HCT116 (cell line): ENCODE measurements around the gene LTBR. TPM values are rescaled to one million over a fixed set of nuclear protein-coding genes. Genes with fewer than 3 reads are reported as not detected.

Experiments
- ATAC-seq: fragments of 200-7000 bp; cut with Tn5 transposase; 2 replicates; pipeline ENCODE4 v1.9.1; 2020; ENCODE audit warnings: mild to moderate bottlenecking, moderate library complexity
- BruUV-seq: library from RNA; stranded (reverse); fragments of 400-500 nt; replicated peaks from 2 replicates; lab custom pipeline; 2021; lab: Mats Ljungman, UMichigan
- CTCF ChIA-PET: fragments of 300-600 bp; sonication (Branson Sonifier 250); formaldehyde crosslinking; loops from one replicate; lab custom pipeline; 2021; ENCODE audit warnings: antibody characterized with exemption; lab: Charles Lee
- POLR2A ChIA-PET: fragments of 300-600, 350-600 bp; sonication (Branson Sonifier 250); formaldehyde crosslinking; loops from one replicate; lab custom pipeline; 2021; ENCODE audit warnings: antibody characterized with exemption; lab: Charles Lee
- RAD21 ChIA-PET, 2 experiments: fragments of 300-600 bp; sonication (Branson Sonifier 250); formaldehyde crosslinking; loops; one replicate each; lab custom pipeline; 2023; ENCODE audit warnings: low total read pairs in 2 of 2; ENCODE audit not compliant: uncharacterized antibody in 2 of 2, unreplicated experiment in 2 of 2, low non-redundant PET in 1 of 2; lab: Charles Lee
- DNase-seq: peaks from one replicate; pipeline ENCODE4 v3.0.0-alpha.2; 2010; ENCODE audit warnings: low read depth, low spot score
- H2AFZ ChIP-seq: fragments of 200-600 bp; shearing (Covaris generic), sonication (generic); 2 replicates; pipeline ENCODE4 v1.6.1; 2017; ENCODE audit warnings: low read depth, mixed run types, mixed read lengths, antibody characterized with exemption, low read length; ENCODE audit not compliant: poor library complexity, severe bottlenecking
- H3K27ac ChIP-seq: 2 replicates; pipeline ENCODE4 v1.5.1; 2012; ENCODE audit warnings: low read depth, low read length
- H3K27me3 ChIP-seq: fragments of 200-600 bp; sonication (generic); 2 replicates; pipeline ENCODE4 v1.6.1; 2016; ENCODE audit warnings: mixed run types, low read length, mixed read lengths; ENCODE audit not compliant: insufficient read depth
- H3K36me3 ChIP-seq, 2 experiments: fragments of 200-500 bp in 1 of 2; fragments of 200-600 bp in 1 of 2; sonication (Bioruptor generic) in 1 of 2; sonication (generic) in 1 of 2; 2 replicates each; pipeline versions ENCODE4 v1.5.1 to v1.6.1; 2014 to 2016; ENCODE audit warnings: low read length in 2 of 2, inconsistent platforms in 1 of 2, mixed read lengths in 1 of 2, mixed run types in 1 of 2; ENCODE audit not compliant: insufficient read depth in 2 of 2, control insufficient read depth in 1 of 2
- H3K4me1 ChIP-seq, 2 experiments: fragments of 200-600 bp in 1 of 2; sonication (generic) in 1 of 2; 2 replicates each; pipeline versions ENCODE4 v1.5.1 to v1.6.1; 2012 to 2017; ENCODE audit warnings: low read length in 2 of 2, inconsistent platforms in 1 of 2, mild to moderate bottlenecking in 1 of 2, mixed read lengths in 1 of 2, mixed run types in 1 of 2, moderate library complexity in 1 of 2; ENCODE audit not compliant: insufficient read depth in 2 of 2, control insufficient read depth in 1 of 2
- H3K4me2 ChIP-seq: fragments of 200-600 bp; sonication (generic); 2 replicates; pipeline ENCODE4 v1.6.1; 2017; ENCODE audit warnings: mixed run types, low read length, mixed read lengths
- H3K4me3 ChIP-seq, 2 experiments: fragments of 200-600 bp in 1 of 2; sonication (generic) in 1 of 2; replicated peaks in 1 of 2; 2 replicates each; pipeline ENCODE4 v1.5.1; 2011 to 2016; ENCODE audit warnings: low read length in 2 of 2, control low read depth in 1 of 2, low read depth in 1 of 2, mild to moderate bottlenecking in 1 of 2, mixed read lengths in 1 of 2, mixed run types in 1 of 2
- H3K79me2 ChIP-seq: fragments of 200-600 bp; sonication (generic); 2 replicates; pipeline ENCODE4 v1.6.1; 2017; ENCODE audit warnings: mild to moderate bottlenecking, mixed run types, low read length, moderate library complexity, mixed read lengths; ENCODE audit not compliant: insufficient read depth
- H3K9ac ChIP-seq: fragments of 200-600 bp; sonication (generic); 2 replicates; pipeline ENCODE4 v1.6.1; 2016; ENCODE audit warnings: low read length, mixed read lengths
- H3K9me2 ChIP-seq: fragments of 200-600 bp; sonication (generic), shearing (Covaris generic); 2 replicates; pipeline ENCODE4 v1.6.1; 2017; ENCODE audit warnings: mixed run types, mild to moderate bottlenecking, moderate library complexity; ENCODE audit not compliant: insufficient read depth
- H3K9me3 ChIP-seq, 2 experiments: fragments of 200-500 bp in 1 of 2; fragments of 200-600 bp in 1 of 2; sonication (Bioruptor generic) in 1 of 2; sonication (generic) in 1 of 2; 2 replicates each; pipeline ENCODE4 v1.6.1; 2014 to 2017; ENCODE audit warnings: low read length in 2 of 2, mixed read lengths in 2 of 2, inconsistent platforms in 1 of 2, low read depth in 1 of 2, mild to moderate bottlenecking in 1 of 2, mixed run types in 1 of 2, moderate library complexity in 1 of 2; ENCODE audit not compliant: control insufficient read depth in 1 of 2, insufficient read depth in 1 of 2
- H4K20me1 ChIP-seq: fragments of 200-600 bp; sonication (generic), shearing (Covaris generic); 2 replicates; pipeline ENCODE4 v1.6.1; 2017; ENCODE audit warnings: mixed run types, mild to moderate bottlenecking, moderate library complexity; ENCODE audit not compliant: insufficient read depth
- ATF3 ChIP-seq: IDR thresholded peaks from 2 replicates; pipeline ENCODE4 v1.6.1; 2012
- CEBPB ChIP-seq: IDR thresholded peaks from 2 replicates; pipeline ENCODE4 v1.6.1; 2012; ENCODE audit warnings: low read depth
- ELF1 ChIP-seq: IDR thresholded peaks from 2 replicates; pipeline ENCODE4 v1.6.1; 2012; ENCODE audit warnings: low read depth, borderline replicate concordance
- FOSL1 ChIP-seq: IDR thresholded peaks from 2 replicates; pipeline ENCODE4 v1.6.1; 2012; ENCODE audit warnings: low read depth
- JUND ChIP-seq: IDR thresholded peaks from 2 replicates; pipeline ENCODE4 v1.6.1; 2012
- POLR2A ChIP-seq: IDR thresholded peaks from 2 replicates; pipeline ENCODE4 v1.7.0; 2011; ENCODE audit warnings: borderline replicate concordance; ENCODE audit not compliant: insufficient read depth, insufficient read length; ENCODE audit errors: extremely low read depth
- RAD21 ChIP-seq: IDR thresholded peaks from 2 replicates; pipeline ENCODE4 v1.6.1; 2012; ENCODE audit warnings: low read depth, mild to moderate bottlenecking
- REST ChIP-seq: IDR thresholded peaks from 2 replicates; pipeline ENCODE4 v1.6.1; 2012; ENCODE audit warnings: low read depth
- SP1 ChIP-seq: IDR thresholded peaks from 2 replicates; pipeline ENCODE4 v1.6.1; 2012; ENCODE audit warnings: low read depth
- YY1 ChIP-seq: IDR thresholded peaks from 2 replicates; pipeline ENCODE4 v1.6.1; 2011; ENCODE audit warnings: low read length, low read depth, moderate library complexity, mild to moderate bottlenecking; ENCODE audit not compliant: insufficient replicate concordance; ENCODE audit errors: extremely low read depth
- intact Hi-C: fragments of 100-400 bp; cut with micrococcal nuclease; formaldehyde crosslinking; loops from 2 replicates; pipeline ENCODE4 v1.10.0; 2022
- total RNA-seq: library from RNA; stranded (reverse); gene quantifications from one replicate; pipeline ENCODE4 v1.2.1, GENCODE V29; 2021; ENCODE audit not compliant: unreplicated experiment

LTBR gene
- total RNA-seq, 1 experiment from 2014 or later = 128 TPM

GRCh38 chr12:6394398-6394797 lies 10.4 kb downstream of the LTBR start:
- Histone ChIP-seq H3K36me3 (peaks cover 10 to 15% of the 10 kb centered on the region in 2 experiments; a peak in 3 of 4 replicates), H3K79me2 (no peaks in the 10 kb centered on the region)
- intact Hi-C loops = no loop called here
- TF ChIP-seq REST (no peak), ELF1 (no peak), FOSL1 (no peak), ATF3 (no peak), CEBPB (no peak), POLR2A (no peak), YY1 (no peak), RAD21 (no peak), JUND (no peak), SP1 (no peak)
- TF ChIP-seq, all 23 proteins: peak for 0
- H3K9ac ChIP-seq = no peak overlapping the region
- BruUV-seq = no TSS peak
- DNase-seq (no peak), ATAC-seq (no peak)
- H3K4me2 ChIP-seq = no peak overlapping the region
- no peak overlapping the region for H3K4me3 ChIP-seq
- no peaks in the 10 kb centered on the region for H3K9me2 ChIP-seq
- H3K4me1 ChIP-seq = no peaks in the 10 kb centered on the region
- ChIA-PET POLR2A (no interaction called here), RAD21 (no interaction called here), CTCF (no interaction called here)
- H4K20me1 ChIP-seq = no peaks in the 10 kb centered on the region
- no peak overlapping the region for H3K27ac ChIP-seq
- no peaks in the 10 kb centered on the region for H3K27me3 ChIP-seq
- H3K9me3 ChIP-seq = no peaks in the 10 kb centered on the region
- no peak overlapping the region for H2AFZ ChIP-seq
